Vagina (tissue), 2 donors: Measurements from ENCODE around the gene PARN. TPM values are rescaled to one million over a fixed set of nuclear protein-coding genes. Genes with fewer than 3 reads are reported as not detected.
"Not testable (repeated sequence)": the region's sequence is repeated elsewhere in the genome, so short reads cannot be mapped to it uniquely, and the experiment has no call there.

Experiments
- DNase-seq, 2 donors: peaks; one replicate each; pipeline ENCODE4 v3.0.0-alpha.2; 2017; ENCODE audit errors: extremely low spot score in 2 of 2
- H3K27ac ChIP-seq: fragments of 200-600 bp; sonication (generic); one replicate; pipeline ENCODE4 v1.5.1; 2019
- H3K27me3 ChIP-seq: fragments of 200-600 bp; sonication (generic); one replicate; pipeline ENCODE4 v1.5.1; 2019
- H3K36me3 ChIP-seq, 2 donors: fragments of 200-600 bp; sonication (generic); one replicate each; pipeline ENCODE4 v1.5.1; 2017 to 2019
- H3K4me1 ChIP-seq: fragments of 200-600 bp; sonication (generic); one replicate; pipeline ENCODE4 v1.5.1; 2019
- H3K4me3 ChIP-seq, 2 donors: fragments of 200-600 bp; sonication (generic); 1 replicate in 1 of 2; 2 replicates in 1 of 2; pipeline ENCODE4 v1.5.1; 2016 to 2019
- H3K9me3 ChIP-seq: fragments of 200-600 bp; sonication (generic); one replicate; pipeline ENCODE4 v1.5.1; 2019
- POLR2A ChIP-seq, 2 donors: fragments of 450-650 bp; IDR thresholded peaks; one replicate each; pipeline ENCODE4 v1.6.1; 2017; ENCODE audit warnings: antibody characterized with exemption in 2 of 2, mild to moderate bottlenecking in 2 of 2, moderate library complexity in 2 of 2
- POLR2AphosphoS5 ChIP-seq, 2 donors: sonication (generic); formaldehyde crosslinking; IDR thresholded peaks; one replicate each; pipeline ENCODE4 v1.9.0; 2017; ENCODE audit warnings: antibody characterized with exemption in 2 of 2, mild to moderate bottlenecking in 2 of 2, low read depth in 1 of 2; ENCODE audit not compliant: insufficient read depth in 1 of 2
- intact Hi-C: fragments of 100-400 bp; cut with DNase I; formaldehyde crosslinking; loops from one replicate; pipeline ENCODE4 v1.15.1; 2023
- total RNA-seq: library from RNA; depleted of rRNA; stranded (reverse); fragments of >200 nt; gene quantifications from one replicate; pipeline ENCODE4 v1.2.3, GENCODE V29; 2016
- TF ChIP-seq, protein P1 (sequence below), 3 experiments: fragments of 450-650 bp in 2 of 3; fragments of 200-600 bp in 1 of 3; sonication (generic) in 1 of 3; IDR thresholded peaks; one replicate each; pipeline ENCODE4 v1.5.1; 2017 to 2019; ENCODE audit warnings: antibody characterized with exemption in 3 of 3, mild to moderate bottlenecking in 2 of 3, moderate library complexity in 2 of 3

PARN gene
- total RNA-seq, 1 donor from 2014 or later, result 39.3 TPM

DNA sequence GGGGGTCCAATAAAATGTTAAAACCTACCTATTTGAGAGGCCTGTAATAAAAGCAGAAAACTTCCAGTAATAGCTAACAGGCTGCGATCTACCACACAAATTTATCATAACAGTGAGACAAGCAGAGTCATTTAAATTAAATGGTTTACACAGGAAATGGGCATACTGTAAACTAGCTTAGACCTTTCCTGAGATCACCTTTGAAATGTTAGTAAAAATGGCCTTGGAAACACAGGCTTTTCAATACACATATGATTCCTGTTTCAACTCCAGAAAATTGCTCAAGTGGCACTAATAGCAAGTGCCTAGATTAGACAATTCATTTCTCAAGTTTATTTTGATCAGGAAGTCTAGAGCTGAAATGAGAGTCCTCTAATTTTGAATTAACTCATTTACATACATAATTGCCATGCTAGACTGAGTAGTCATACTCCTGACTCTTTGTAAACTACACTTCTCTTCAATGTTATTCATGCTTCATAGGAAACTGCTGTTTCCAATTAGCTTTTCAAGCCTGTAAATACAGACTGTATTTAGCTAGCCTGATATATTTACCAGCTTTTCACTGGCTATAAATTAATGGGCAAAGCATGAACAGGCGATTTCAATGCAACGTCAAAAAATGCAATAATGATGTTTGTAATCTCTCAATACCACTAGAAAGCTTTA is 43.3 kb downstream of the PARN start:
- peaks cover 0 to 73% of the 10 kb centered on the region in 2 donors for H3K36me3 ChIP-seq

DNA sequence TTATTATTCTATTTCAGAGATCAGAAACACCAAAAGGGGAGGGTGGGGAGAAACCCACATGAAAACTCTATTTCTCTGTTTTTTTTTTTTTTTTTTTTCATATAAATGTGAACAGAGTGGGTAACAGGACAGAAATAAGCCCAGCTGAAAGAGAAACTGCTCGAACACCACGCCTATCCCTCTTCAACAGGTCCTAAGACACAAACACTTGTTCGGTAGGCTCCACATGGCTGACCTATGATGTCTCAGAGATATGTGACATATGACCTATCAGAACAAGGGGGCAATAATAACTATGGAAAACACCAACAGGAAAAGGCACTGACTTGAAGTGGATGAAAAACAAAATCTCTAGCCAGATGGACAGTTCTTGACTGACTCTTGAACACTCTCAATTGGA is 44.8 kb downstream of the PARN start:
- DNase-seq, result no peak
- intact Hi-C loops, result no loop called here
- Histone ChIP-seq H3K4me1 (no peaks in the 10 kb centered on the region), H3K27ac (no peak overlapping the region), H3K27me3 (no peaks in the 10 kb centered on the region), H3K9me3 (no peaks in the 10 kb centered on the region), H3K36me3 (peaks cover 0 to 73% of the 10 kb centered on the region in 2 donors), H3K4me3 (no peak overlapping the region)
- TF ChIP-seq, protein P1, sequence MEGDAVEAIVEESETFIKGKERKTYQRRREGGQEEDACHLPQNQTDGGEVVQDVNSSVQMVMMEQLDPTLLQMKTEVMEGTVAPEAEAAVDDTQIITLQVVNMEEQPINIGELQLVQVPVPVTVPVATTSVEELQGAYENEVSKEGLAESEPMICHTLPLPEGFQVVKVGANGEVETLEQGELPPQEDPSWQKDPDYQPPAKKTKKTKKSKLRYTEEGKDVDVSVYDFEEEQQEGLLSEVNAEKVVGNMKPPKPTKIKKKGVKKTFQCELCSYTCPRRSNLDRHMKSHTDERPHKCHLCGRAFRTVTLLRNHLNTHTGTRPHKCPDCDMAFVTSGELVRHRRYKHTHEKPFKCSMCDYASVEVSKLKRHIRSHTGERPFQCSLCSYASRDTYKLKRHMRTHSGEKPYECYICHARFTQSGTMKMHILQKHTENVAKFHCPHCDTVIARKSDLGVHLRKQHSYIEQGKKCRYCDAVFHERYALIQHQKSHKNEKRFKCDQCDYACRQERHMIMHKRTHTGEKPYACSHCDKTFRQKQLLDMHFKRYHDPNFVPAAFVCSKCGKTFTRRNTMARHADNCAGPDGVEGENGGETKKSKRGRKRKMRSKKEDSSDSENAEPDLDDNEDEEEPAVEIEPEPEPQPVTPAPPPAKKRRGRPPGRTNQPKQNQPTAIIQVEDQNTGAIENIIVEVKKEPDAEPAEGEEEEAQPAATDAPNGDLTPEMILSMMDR (IDR thresholded peaks at IDR 0.05), result no peak
- no peak for TF ChIP-seq POLR2AphosphoS5 (IDR thresholded peaks at IDR 0.05; ENCODE audit: insufficient read depth in 1 of 2, low read depth in 1 of 2)
- no peak for TF ChIP-seq POLR2A (IDR thresholded peaks at IDR 0.05)

More for the DNA sequence above, 43.3 kb downstream of the PARN start:
- intact Hi-C loops, result no loop called here
- Histone ChIP-seq H3K4me1 (no peaks in the 10 kb centered on the region), H3K4me3 (no peak overlapping the region), H3K9me3 (no peaks in the 10 kb centered on the region), H3K27me3 (no peaks in the 10 kb centered on the region), H3K27ac (no peak overlapping the region)
- no peak for DNase-seq
- TF ChIP-seq POLR2A (IDR thresholded peaks at IDR 0.05), result no peak
- no peak for TF ChIP-seq POLR2AphosphoS5 (IDR thresholded peaks at IDR 0.05; ENCODE audit: insufficient read depth in 1 of 2, low read depth in 1 of 2)
- TF ChIP-seq, protein P1 (IDR thresholded peaks at IDR 0.05), result no peak

DNA sequence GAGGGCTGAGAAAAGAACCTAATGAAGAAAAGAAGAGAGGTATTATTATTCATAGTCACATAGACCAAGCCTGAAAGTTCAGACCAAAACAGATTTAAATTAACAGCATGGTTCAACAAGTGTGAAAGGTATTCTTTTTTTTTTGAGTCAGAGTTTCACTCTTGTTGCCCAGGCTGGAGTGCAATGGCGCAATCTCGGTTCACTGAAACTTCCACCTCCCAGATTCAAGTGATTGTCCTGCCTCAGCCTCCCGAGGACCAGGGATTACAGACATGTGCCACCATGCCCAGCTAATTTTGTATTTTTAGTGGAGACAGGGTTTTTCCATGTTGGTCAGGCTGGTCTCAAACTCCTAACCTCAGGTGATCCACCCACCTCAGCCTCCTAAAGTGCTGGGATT is 49.1 kb downstream of the PARN start:
- H3K4me3 ChIP-seq, DNase-seq, H3K27me3 ChIP-seq, H3K27ac ChIP-seq, H3K9me3 ChIP-seq, H3K4me1 ChIP-seq: not testable (repeated sequence)
- intact Hi-C loops, result loop anchor here (1.0 kb wide), 1 partner anchor 33 kb away; no protein-coding TSS in a partner anchor
- peaks cover 0 to 84% of the 10 kb centered on the region in 2 donors for H3K36me3 ChIP-seq

DNA sequence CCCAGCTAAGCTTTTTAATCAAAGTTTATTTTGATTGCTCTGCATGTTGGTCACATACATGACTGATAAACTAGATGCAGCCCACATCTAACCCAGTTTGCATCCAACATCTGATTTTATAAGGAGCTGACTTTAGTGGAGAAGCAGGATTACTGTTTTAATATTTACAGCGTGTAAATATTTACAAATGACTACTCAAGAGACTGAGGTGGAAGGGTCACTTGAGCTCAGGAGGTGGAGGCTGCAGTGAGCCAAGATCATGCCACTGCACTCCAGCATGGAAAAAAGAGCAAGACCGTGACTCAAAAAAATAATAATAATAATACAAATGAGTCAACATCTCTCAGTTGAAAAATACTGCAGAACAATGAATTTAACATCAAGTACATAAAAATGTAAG is 50.8 kb downstream of the PARN start:
- Histone ChIP-seq H3K36me3 (peaks cover 0 to 76% of the 10 kb centered on the region in 2 donors), H3K27ac (no peak overlapping the region), H3K9me3 (no peaks in the 10 kb centered on the region), H3K4me1 (no peaks in the 10 kb centered on the region), H3K4me3 (no peak overlapping the region), H3K27me3 (no peaks in the 10 kb centered on the region)
- no peak for DNase-seq
- intact Hi-C loops, result no loop called here
- TF ChIP-seq, protein P1 (IDR thresholded peaks at IDR 0.05), result no peak
- no peak for TF ChIP-seq POLR2AphosphoS5 (IDR thresholded peaks at IDR 0.05; ENCODE audit: insufficient read depth in 1 of 2, low read depth in 1 of 2)
- no peak for TF ChIP-seq POLR2A (IDR thresholded peaks at IDR 0.05)

- intact Hi-C loops, result no loop called here
- Histone ChIP-seq H3K4me3 (no peak overlapping the region), H3K27ac (no peak overlapping the region), H3K4me1 (no peaks in the 10 kb centered on the region), H3K27me3 (no peaks in the 10 kb centered on the region), H3K36me3 (peaks cover 0 to 50% of the 10 kb centered on the region in 2 donors), H3K9me3 (no peaks in the 10 kb centered on the region)
- TF ChIP-seq POLR2AphosphoS5 (IDR thresholded peaks at IDR 0.05; ENCODE audit: insufficient read depth in 1 of 2, low read depth in 1 of 2), result no peak
- TF ChIP-seq POLR2A (IDR thresholded peaks at IDR 0.05), result no peak
- TF ChIP-seq, protein P1 (IDR thresholded peaks at IDR 0.05), result no peak
- no peak for DNase-seq
Observed at GRCh38 chr16:14576532-14576931, 53.5 kb downstream of the PARN start.
